K562 (cell line): ENCODE results near the gene ABHD4. TPM values are rescaled to one million over a fixed set of nuclear protein-coding genes. Genes with fewer than 3 reads are reported as not detected.
A peak's percentile ranks its signal among the peaks of the same experiment; 100 is the strongest.

Experiments
- ATAC-seq: fragments of 200-7000 bp; cut with Tn5 transposase; 3 replicates; pipeline ENCODE4 v1.9.1; 2020; ENCODE audit warnings: moderate library complexity
- BruUV-seq: library from RNA; stranded (reverse); fragments of 400-500 nt; replicated peaks from 2 replicates; lab custom pipeline; 2021; lab: Mats Ljungman, UMichigan
- CTCF ChIA-PET: fragments of 300-600 bp; formaldehyde crosslinking; extraction: SDS; loops from one replicate; lab custom pipeline; 2021; ENCODE audit warnings: low intra/inter-chr PET ratio; lab: Yijun Ruan, JAX
- POLR2A ChIA-PET: fragments of 300-600, 350-650 bp; sonication (Branson Sonifier 250); formaldehyde crosslinking; extraction: SDS; loops from one replicate; lab custom pipeline; 2021; ENCODE audit warnings: antibody characterized with exemption, inconsistent platforms; lab: Yijun Ruan, JAX
- DNase-seq, 4 experiments: peaks; one replicate each; pipeline versions ENCODE4 v3.0.0 to v3.0.0-alpha.2; 2011 to 2018; ENCODE audit warnings: low spot score in 3 of 4, mixed read lengths in 3 of 4; ENCODE audit errors: extremely low read depth in 1 of 4
- FAIRE-seq: peaks from 2 replicates; lab custom pipeline; 2011; peaks lifted over from hg19 to GRCh38; lab: Jason Lieb, UNC
- H2AFZ ChIP-seq: 2 replicates; pipeline ENCODE4 v1.6.0; 2011; ENCODE audit warnings: low read depth, low read length, control low read depth, inconsistent platforms
- H3K27ac ChIP-seq: fragments of 200-600 bp; 3 replicates; pipeline ENCODE4 v1.8.0; 2011; ENCODE audit warnings: low read depth, mild to moderate bottlenecking, control low read depth, inconsistent platforms, low read length, moderate library complexity, mixed read lengths; ENCODE audit errors: extremely low read depth
- H3K27me3 ChIP-seq, 2 experiments: fragments of 300-600 bp in 1 of 2; 2 replicates in 1 of 2; 3 replicates in 1 of 2; pipeline versions ENCODE4 v1.6.0 to v1.8.0; 2011; ENCODE audit warnings: inconsistent platforms in 2 of 2, low read length in 2 of 2, mild to moderate bottlenecking in 1 of 2, mixed read lengths in 1 of 2, moderate library complexity in 1 of 2; ENCODE audit not compliant: control insufficient read depth in 2 of 2, insufficient read depth in 2 of 2
- H3K36me3 ChIP-seq: fragments of 300-600 bp; 3 replicates; pipeline ENCODE4 v1.8.0; 2011; ENCODE audit warnings: mild to moderate bottlenecking, low read length, inconsistent platforms; ENCODE audit not compliant: control insufficient read depth, insufficient read depth
- H3K4me1 ChIP-seq, 2 experiments: fragments of 200-600 bp in 1 of 2; replicated peaks in 1 of 2; 2 replicates in 1 of 2; 3 replicates in 1 of 2; pipeline versions ENCODE4 v1.5.1 to v1.8.0; 2011; ENCODE audit warnings: inconsistent platforms in 2 of 2, low read length in 2 of 2, mild to moderate bottlenecking in 1 of 2, mixed read lengths in 1 of 2, moderate library complexity in 1 of 2; ENCODE audit not compliant: control insufficient read depth in 2 of 2, insufficient read depth in 2 of 2
- H3K4me2 ChIP-seq: 2 replicates; pipeline ENCODE4 v1.6.1; 2011; ENCODE audit warnings: low read length, control low read depth, inconsistent platforms, mixed read lengths; ENCODE audit not compliant: insufficient read depth
- H3K4me3 ChIP-seq: fragments of 200-600 bp; sonication (generic), shearing (Covaris generic); 2 replicates; pipeline ENCODE4 v1.5.1; 2016; ENCODE audit warnings: control low read depth, inconsistent platforms
- H3K79me2 ChIP-seq: fragments of 200-600 bp; 3 replicates; pipeline ENCODE4 v1.8.0; 2011; ENCODE audit warnings: low read length, inconsistent platforms; ENCODE audit not compliant: control insufficient read depth, insufficient read depth
- H3K9ac ChIP-seq, 2 experiments: 2 replicates each; pipeline versions ENCODE4 v1.6.0 to v1.6.1; 2011; ENCODE audit warnings: low read depth in 2 of 2, low read length in 2 of 2, control low read depth in 1 of 2, inconsistent platforms in 1 of 2, mild to moderate bottlenecking in 1 of 2, mixed read lengths in 1 of 2; ENCODE audit not compliant: insufficient read depth in 1 of 2
- H3K9me1 ChIP-seq: one replicate; pipeline ENCODE4 v1.6.0; 2011; ENCODE audit warnings: inconsistent platforms, mild to moderate bottlenecking, low read length, moderate library complexity; ENCODE audit not compliant: control insufficient read depth, insufficient read depth
- H3K9me3 ChIP-seq: replicated peaks from 2 replicates; pipeline ENCODE4 v1.5.1; 2011; ENCODE audit warnings: low read depth, low read length, inconsistent platforms; ENCODE audit not compliant: control insufficient read depth, insufficient read depth
- H4K20me1 ChIP-seq: replicated peaks from 2 replicates; pipeline ENCODE4 v1.6.1; 2011; ENCODE audit warnings: low read length, inconsistent platforms, mixed read lengths; ENCODE audit not compliant: control insufficient read depth, insufficient read depth
- BMI1 ChIP-seq: fragments of 150-350 bp; IDR thresholded peaks from 2 replicates; pipeline ENCODE4 v1.6.1; 2014; ENCODE audit warnings: low read length
- GABPA ChIP-seq: fragments of 200-800 bp; sonication (Bioruptor generic); conservative IDR thresholded peaks from 2 replicates; pipeline ENCODE4 v1.6.1; 2016; ENCODE audit warnings: low read depth, missing genetic modification characterization, missing compliant biosample characterization
- NR2C1 ChIP-seq, 2 experiments: fragments of 450-650 bp; IDR thresholded peaks; 2 replicates each; pipeline ENCODE4 v1.6.1; 2017; ENCODE audit warnings: mild to moderate bottlenecking in 2 of 2, antibody characterized with exemption in 1 of 2, inconsistent platforms in 1 of 2, missing compliant biosample characterization in 1 of 2, missing genetic modification characterization in 1 of 2
- NR2C2 ChIP-seq, 2 experiments: fragments of 200-800 bp in 1 of 2; sonication (Bioruptor generic) in 1 of 2; sonication (generic) in 1 of 2; formaldehyde crosslinking in 1 of 2; IDR thresholded peaks; 2 replicates each; pipeline versions ENCODE4 v1.6.1 to v1.8.0; 2016 to 2022; ENCODE audit warnings: mild to moderate bottlenecking in 1 of 2, missing compliant biosample characterization in 1 of 2, missing genetic modification characterization in 1 of 2, missing genetic modification reagents in 1 of 2
- PTTG1 ChIP-seq: fragments of 450-650 bp; IDR thresholded peaks from 2 replicates; pipeline ENCODE4 v1.6.1; 2016; ENCODE audit warnings: low read depth, mild to moderate bottlenecking, missing genetic modification characterization, missing compliant biosample characterization
- ZBTB40 ChIP-seq, 2 experiments: fragments of 450-650 bp in 1 of 2; sonication (generic) in 1 of 2; formaldehyde crosslinking in 1 of 2; IDR thresholded peaks; 2 replicates each; pipeline versions ENCODE4 v1.7.1 to v1.9.0; 2016 to 2022; ENCODE audit warnings: inconsistent platforms in 1 of 2, mild to moderate bottlenecking in 1 of 2, missing genetic modification reagents in 1 of 2
- WGBS: fragments of 100-300 bp; shearing (Covaris generic); methylation state at CpG from one replicate; pipeline ENCODE4 v1.1.6; 2016; ENCODE audit warnings: low coverage, mixed read lengths; ENCODE audit not compliant: insufficient coverage; ENCODE audit errors: missing lambda C conversion rate; 5-methylcytosine and 5-hydroxymethylcytosine counted together
- in situ Hi-C: fragments of 300-500 bp; cut with MboI; formaldehyde crosslinking; loops from 4 replicates; pipeline ENCODE4 v1.15.0; 2018; ENCODE audit warnings: inconsistent platforms, mixed read lengths
- intact Hi-C: fragments of 100-400 bp; cut with micrococcal nuclease; formaldehyde crosslinking; loops from 2 replicates; pipeline ENCODE4 v1.14.2; 2022
- polyA plus RNA-seq, 8 experiments: library from polyadenylated mRNA; depleted of rRNA in 4 of 8; stranded (reverse) in 5 of 8; unstranded in 3 of 8; fragments of >200 nt; fragmentation: Nextera tagmentation in 2 of 8; fragmentation: Illumina TruSeq in 1 of 8; extraction: Ambion mirVana in 2 of 8; extraction: Trizol in 1 of 8; gene quantifications; 2 replicates each; pipeline versions ENCODE4 v1.2.1 to v1.2.3, GENCODE V29; 2011 to 2014; ENCODE audit warnings: inconsistent platforms in 1 of 8, missing spikeins in 1 of 8
- total RNA-seq, 7 experiments: library from RNA; depleted of rRNA in 6 of 7; stranded (reverse); fragments of >200 nt in 6 of 7; fragmentation: Illumina TruSeq in 2 of 7; extraction: Trizol in 2 of 7; gene quantifications; 2 replicates each; pipeline versions ENCODE4 v1.2.1 to v1.2.3, GENCODE V29; 2011 to 2021; ENCODE audit warnings: low replicate concordance in 1 of 7

Gene ABHD4
- total and polyA plus RNA-seq, 9 of the 15 experiments (the other 6 are each of a cell fraction or from before 2014, with no cell fraction given): 3.6 to 12.0 (median 7.2) TPM

- H3K27me3 ChIP-seq: no peaks in the 10 kb centered on the region
- WGBS: 36% methylated on average over 4 of the region's 6 CpGs
- H3K9me1 ChIP-seq: no peaks in the 10 kb centered on the region
- H3K27ac ChIP-seq: no peak overlapping the region
- no peaks in the 10 kb centered on the region for H3K36me3 ChIP-seq
- FAIRE-seq: no peak
- BruUV-seq: no TSS peak
- peak; percentile 89 for TF ChIP-seq NR2C1 (IDR thresholded peaks at IDR 0.05)
- TF ChIP-seq NR2C1 (tag; IDR thresholded peaks at IDR 0.05): peak; percentile 89
- TF ChIP-seq ZBTB40 (IDR thresholded peaks at IDR 0.05): 0 out of 2 replicates have a peak, but pooled peaks have one; percentile 28
- no peak for TF ChIP-seq ZBTB40 (CRISPR knock-in tag; IDR thresholded peaks at IDR 0.05)
- TF ChIP-seq GABPA: 0 out of 2 replicates have a peak, but pooled peaks have one; percentile 35
- no peak for TF ChIP-seq NR2C2 (CRISPR knock-in tag; IDR thresholded peaks at IDR 0.05)
- TF ChIP-seq NR2C2 (tag; IDR thresholded peaks at IDR 0.05): peak; percentile 63
- TF ChIP-seq BMI1: no peak
- no peak for TF ChIP-seq PTTG1
- TF ChIP-seq, all 486 proteins: peak for 4
- Histone ChIP-seq H2AFZ (peak overlapping the region; percentile 40; the same call in 1 of the 2 replicates), H3K9me3 (no peaks in the 10 kb centered on the region), H3K4me3 (no peak overlapping the region), H3K4me2 (no peak overlapping the region), H3K9ac (no peak overlapping the region), H3K4me1 (peaks cover 0 to 10% of the 10 kb centered on the region in 2 experiments; a peak in 3 of 5 replicates), H3K79me2 (no peaks in the 10 kb centered on the region), H4K20me1 (no peaks in the 10 kb centered on the region)
- ATAC-seq: no peak; the same call in 2 of the 3 replicates
- in situ Hi-C loops: no loop called here
- intact Hi-C loops: no loop called here
- ChIA-PET CTCF (no interaction called here), POLR2A (no interaction called here)
- no peak for DNase-seq
These were observed 28.5 kb downstream of the ABHD4 start for GRCh38 chr14:22626590-22626989.
